Measurements from ENCODE around the gene TRPV3. TPM values are rescaled to one million over a fixed set of nuclear protein-coding genes. Genes with fewer than 3 reads are reported as not detected.

Gene TRPV3
- total and polyA plus RNA-seq, 4 donors, result 0.04 to 0.38 (median 0.26) TPM

- Histone ChIP-seq H3K9me3 (ENCODE audit: control insufficient read depth in 4 of 4, low read length in 3 of 4) (no peaks in the 10 kb centered on the region), H3K27ac (ENCODE audit: low read depth in 1 of 2, low read length in 2 of 2) (peak overlapping the region in 1 of 2 donors; percentile 34), H3K4me1 (ENCODE audit: control insufficient read depth in 4 of 4, insufficient read depth in 4 of 4, low read length in 3 of 4) (peaks cover 5 to 20% (median 10%) of the 10 kb centered on the region in 4 donors), H3K4me3 (ENCODE audit: low read depth in 1 of 3, low read length in 3 of 3) (no peak overlapping the region), H3K27me3 (ENCODE audit: control insufficient read depth in 4 of 4, insufficient read depth in 4 of 4, low read length in 3 of 4) (no peaks in the 10 kb centered on the region), H3K36me3 (ENCODE audit: control insufficient read depth in 4 of 4, insufficient read depth in 3 of 4, low read depth in 1 of 4, low read length in 3 of 4) (peaks cover 0 to 2% (median 0%) of the 10 kb centered on the region in 4 donors), H3K9ac (ENCODE audit: low read depth in 1 of 2, low read length in 2 of 2) (no peak overlapping the region)
- WGBS, result 71% methylated on average over 8 of the region's 8 CpGs
- no peak for DNase-seq (ENCODE audit: low spot score)
- TF ChIP-seq YY1 (IDR thresholded peaks at IDR 0.05), result no peak
- TF ChIP-seq ZBTB33 (IDR thresholded peaks at IDR 0.05), result no peak
- TF ChIP-seq SP1 (IDR thresholded peaks at IDR 0.05), result no peak
Observed at GRCh38 chr17:3511852-3512504, 45.6 kb downstream of the TRPV3 start.

GRCh38 chr17:3510090-3510489 is 47.5 kb downstream of the TRPV3 start:
- TF ChIP-seq MAX (IDR thresholded peaks at IDR 0.05) (no peak), NR2F2 (IDR thresholded peaks at IDR 0.05) (no peak), FOXA2 (IDR thresholded peaks at IDR 0.05) (no peak), FOXA1 (IDR thresholded peaks at IDR 0.05) (no peak), YY1 (IDR thresholded peaks at IDR 0.05) (no peak), EGR1 (IDR thresholded peaks at IDR 0.05; ENCODE audit: low read depth in 2 of 2) (no peak), SP1 (IDR thresholded peaks at IDR 0.05) (no peak), HNF4A (conservative IDR thresholded peaks at IDR 0.05) (no peak), JUND (IDR thresholded peaks at IDR 0.05) (no peak), RXRA (IDR thresholded peaks at IDR 0.05) (no peak), ZBTB33 (IDR thresholded peaks at IDR 0.05) (no peak), CTCF (IDR thresholded peaks at IDR 0.05; ENCODE audit: low read depth, low read length, missing input control) (no peak), HNF4G (IDR thresholded peaks at IDR 0.05) (no peak), RAD21 (IDR thresholded peaks at IDR 0.05) (no peak)
- DNase-seq (ENCODE audit: low spot score), result no peak
- Histone ChIP-seq H3K27me3 (ENCODE audit: control insufficient read depth in 4 of 4, insufficient read depth in 4 of 4, low read length in 3 of 4) (no peaks in the 10 kb centered on the region), H3K9me3 (ENCODE audit: control insufficient read depth in 4 of 4, low read length in 3 of 4) (no peaks in the 10 kb centered on the region), H3K27ac (ENCODE audit: low read depth in 1 of 2, low read length in 2 of 2) (no peak overlapping the region), H3K4me3 (ENCODE audit: low read depth in 1 of 3, low read length in 3 of 3) (no peak overlapping the region), H3K36me3 (ENCODE audit: control insufficient read depth in 4 of 4, insufficient read depth in 3 of 4, low read depth in 1 of 4, low read length in 3 of 4) (peaks cover 0 to 2% (median 0%) of the 10 kb centered on the region in 4 donors), H3K9ac (ENCODE audit: low read depth in 1 of 2, low read length in 2 of 2) (no peak overlapping the region), H3K4me1 (ENCODE audit: control insufficient read depth in 4 of 4, insufficient read depth in 4 of 4, low read length in 3 of 4) (peaks cover 5 to 20% (median 13%) of the 10 kb centered on the region in 4 donors)
- 67% methylated on average over 7 of the region's 7 CpGs for WGBS
